ENCODE measurements around the gene FAM20C. TPM values are rescaled to one million over a fixed set of nuclear protein-coding genes. Genes with fewer than 3 reads are reported as not detected.

FAM20C gene
- total RNA-seq, 1 experiment from 2014 or later, result 35.8 TPM

- intact Hi-C loops (cut with micrococcal nuclease; ENCODE audit: unreplicated experiment), result no loop called here
- H3K9me3 ChIP-seq (ENCODE audit: low read depth, low read length, poor library complexity, severe bottlenecking), result peaks cover 3% of the 10 kb centered on the region
- ChIA-PET CTCF (no interaction called here), POLR2A (ENCODE audit: low non-redundant PET) (no interaction called here)
- H3K27me3 ChIP-seq (replicated peaks; ENCODE audit: insufficient read depth, low read depth, low read length, poor library complexity), result no peaks in the 10 kb centered on the region
- no TSS peak for BruUV-seq (replicated peaks)
- no peak overlapping the region for H3K4me3 ChIP-seq (ENCODE audit: low read depth, low read length, poor library complexity, severe bottlenecking)
- no peak for DNase-seq (ENCODE audit: low spot score)
- TF ChIP-seq CTCF (conservative IDR thresholded peaks at IDR 0.05; ENCODE audit: low read depth, low read length) (no peak), EZH2 (IDR thresholded peaks at IDR 0.05; ENCODE audit: borderline replicate concordance, low read depth, low read length, poor library complexity, severe bottlenecking) (no peak)
- no peak overlapping the region for H3K27ac ChIP-seq (ENCODE audit: low read depth, low read length, poor library complexity, severe bottlenecking)
- no peaks in the 10 kb centered on the region for H3K4me1 ChIP-seq (ENCODE audit: insufficient read depth, low read length, poor library complexity, severe bottlenecking)
- peaks cover 22% of the 10 kb centered on the region for H3K36me3 ChIP-seq (ENCODE audit: insufficient read depth, low read length, poor library complexity, severe bottlenecking)
Observed at GRCh38 chr7:256461-256940, 64.1 kb downstream of the FAM20C start.

- Histone ChIP-seq H3K36me3 (ENCODE audit: insufficient read depth, low read length, poor library complexity, severe bottlenecking) (peaks cover 19% of the 10 kb centered on the region), H3K27me3 (replicated peaks; ENCODE audit: insufficient read depth, low read depth, low read length, poor library complexity) (no peaks in the 10 kb centered on the region), H3K9me3 (ENCODE audit: low read depth, low read length, poor library complexity, severe bottlenecking) (peaks cover 9% of the 10 kb centered on the region), H3K27ac (ENCODE audit: low read depth, low read length, poor library complexity, severe bottlenecking) (no peak overlapping the region), H3K4me1 (ENCODE audit: insufficient read depth, low read length, poor library complexity, severe bottlenecking) (no peaks in the 10 kb centered on the region), H3K4me3 (ENCODE audit: low read depth, low read length, poor library complexity, severe bottlenecking) (no peak overlapping the region)
- POLR2A ChIA-PET (ENCODE audit: low non-redundant PET), result no interaction called here
- BruUV-seq (replicated peaks), result no TSS peak
- intact Hi-C loops (cut with micrococcal nuclease; ENCODE audit: unreplicated experiment), result no loop called here
- no peak for DNase-seq (ENCODE audit: low spot score)
- TF ChIP-seq EZH2 (IDR thresholded peaks at IDR 0.05; ENCODE audit: borderline replicate concordance, low read depth, low read length, poor library complexity, severe bottlenecking) (no peak), CTCF (conservative IDR thresholded peaks at IDR 0.05; ENCODE audit: low read depth, low read length) (no peak)
- CTCF ChIA-PET, result no interaction called here
Observed at GRCh38 chr7:256981-257646, 64.7 kb downstream of the FAM20C start.

GRCh38 chr7:257647-257992 is 65.2 kb downstream of the FAM20C start:
- TF ChIP-seq EZH2 (IDR thresholded peaks at IDR 0.05; ENCODE audit: borderline replicate concordance, low read depth, low read length, poor library complexity, severe bottlenecking), result no peak
- TF ChIP-seq CTCF (conservative IDR thresholded peaks at IDR 0.05; ENCODE audit: low read depth, low read length), result no peak
- Histone ChIP-seq H3K36me3 (ENCODE audit: insufficient read depth, low read length, poor library complexity, severe bottlenecking) (peaks cover 22% of the 10 kb centered on the region), H3K4me3 (ENCODE audit: low read depth, low read length, poor library complexity, severe bottlenecking) (no peak overlapping the region), H3K4me1 (ENCODE audit: insufficient read depth, low read length, poor library complexity, severe bottlenecking) (no peaks in the 10 kb centered on the region), H3K27ac (ENCODE audit: low read depth, low read length, poor library complexity, severe bottlenecking) (no peak overlapping the region), H3K27me3 (replicated peaks; ENCODE audit: insufficient read depth, low read depth, low read length, poor library complexity) (no peaks in the 10 kb centered on the region), H3K9me3 (ENCODE audit: low read depth, low read length, poor library complexity, severe bottlenecking) (peaks cover 15% of the 10 kb centered on the region)
- no TSS peak for BruUV-seq (replicated peaks)
- CTCF ChIA-PET, result no interaction called here
- intact Hi-C loops (cut with micrococcal nuclease; ENCODE audit: unreplicated experiment), result no loop called here
- no peak for DNase-seq (ENCODE audit: low spot score)
- POLR2A ChIA-PET (ENCODE audit: low non-redundant PET), result no interaction called here

All from A673 (cell line).